Uterus (tissue), 4 donors: ENCODE measurements around the gene CEBPG. TPM values are rescaled to one million over a fixed set of nuclear protein-coding genes. Genes with fewer than 3 reads are reported as not detected.

Experiments used
- DNase-seq, 2 donors: peaks; one replicate each; pipeline ENCODE4 v3.0.0-alpha.2; 2019 to 2020
- H3K27ac ChIP-seq, 2 donors: fragments of 200-600 bp; sonication (generic); 1 replicate in 1 of 2; 2 replicates in 1 of 2; pipeline ENCODE4 v1.5.1; 2016 to 2018
- H3K27me3 ChIP-seq, 2 donors: fragments of 200-600 bp; sonication (generic); one replicate each; pipeline ENCODE4 v1.5.1; 2018 to 2019; ENCODE audit warnings: control low read depth in 1 of 2
- H3K36me3 ChIP-seq, 2 donors: fragments of 200-600 bp; sonication (generic); one replicate each; pipeline ENCODE4 v1.5.1; 2019; ENCODE audit warnings: control low read depth in 1 of 2
- H3K4me1 ChIP-seq, 2 donors: fragments of 200-600 bp; sonication (generic); one replicate each; pipeline ENCODE4 v1.5.1; 2018 to 2019; ENCODE audit warnings: control low read depth in 1 of 2
- H3K4me3 ChIP-seq, 2 donors: fragments of 200-600 bp; sonication (generic); 1 replicate in 1 of 2; 2 replicates in 1 of 2; pipeline ENCODE4 v1.5.1; 2018 to 2019; ENCODE audit warnings: mild to moderate bottlenecking in 1 of 2
- H3K9me3 ChIP-seq, 2 donors: fragments of 200-600 bp; sonication (generic); one replicate each; pipeline ENCODE4 v1.5.1; 2019; ENCODE audit warnings: control low read depth in 1 of 2
- CTCF ChIP-seq, 4 experiments: fragments of 200-600 bp in 2 of 4; fragments of 450-650 bp in 2 of 4; sonication (generic) in 2 of 4; IDR thresholded peaks; one replicate each; pipeline ENCODE4 v1.5.1; 2016 to 2019; ENCODE audit warnings: antibody characterized with exemption in 4 of 4, mild to moderate bottlenecking in 2 of 4, moderate library complexity in 1 of 4
- POLR2A ChIP-seq, 2 donors: fragments of 450-650 bp; IDR thresholded peaks; one replicate each; pipeline ENCODE4 v1.6.1; 2016; ENCODE audit warnings: antibody characterized with exemption in 2 of 2, mild to moderate bottlenecking in 1 of 2, moderate library complexity in 1 of 2
- intact Hi-C: fragments of 100-400 bp; cut with DNase I; formaldehyde crosslinking; loops from one replicate; pipeline ENCODE4 v1.15.1; 2023; ENCODE audit warnings: low total_unique reads
- total RNA-seq, 4 donors: library from RNA; depleted of rRNA in 3 of 4; stranded (reverse); fragments of >200 nt in 3 of 4; gene quantifications; one replicate each; pipeline versions ENCODE4 v1.1.0 to v1.2.4, GENCODE V29; 2014 to 2023
- donor health status: DM: yes; HTN: yes; CAD: no.

CEBPG gene
- total RNA-seq, 4 donors from 2014 or later: 10.3 to 33.3 (median 25.5) TPM

- no peak for TF ChIP-seq CTCF (IDR thresholded peaks at IDR 0.05)
- TF ChIP-seq POLR2A (IDR thresholded peaks at IDR 0.05): no peak
- DNase-seq: no peak
- Histone ChIP-seq H3K9me3 (no peaks in the 10 kb centered on the region), H3K27ac (no peak overlapping the region), H3K4me1 (no peaks in the 10 kb centered on the region), H3K4me3 (no peak overlapping the region), H3K36me3 (no peaks in the 10 kb centered on the region), H3K27me3 (no peaks in the 10 kb centered on the region)
- intact Hi-C loops: no loop called here
These were observed 10.8 kb upstream of the CEBPG start for GRCh38 chr19:33362508-33363228.

- intact Hi-C loops: no loop called here
- H3K4me1 ChIP-seq: no peaks in the 10 kb centered on the region
- H3K27me3 ChIP-seq: no peaks in the 10 kb centered on the region
- H3K36me3 ChIP-seq: no peaks in the 10 kb centered on the region
- no peak for DNase-seq
- no peak overlapping the region for H3K4me3 ChIP-seq
- TF ChIP-seq CTCF (IDR thresholded peaks at IDR 0.05): no peak
- no peak for TF ChIP-seq POLR2A (IDR thresholded peaks at IDR 0.05)
- H3K9me3 ChIP-seq: no peaks in the 10 kb centered on the region
- no peak overlapping the region for H3K27ac ChIP-seq
These were observed 10.0 kb upstream of the CEBPG start for GRCh38 chr19:33363476-33363875.

- Histone ChIP-seq H3K4me1 (no peaks in the 10 kb centered on the region), H3K27me3 (no peaks in the 10 kb centered on the region), H3K36me3 (no peaks in the 10 kb centered on the region), H3K4me3 (no peak overlapping the region), H3K27ac (no peak overlapping the region), H3K9me3 (no peaks in the 10 kb centered on the region)
- intact Hi-C loops: no loop called here
- DNase-seq: no peak
- TF ChIP-seq CTCF (IDR thresholded peaks at IDR 0.05): no peak
- no peak for TF ChIP-seq POLR2A (IDR thresholded peaks at IDR 0.05)
These were observed 7.8 kb upstream of the CEBPG start for GRCh38 chr19:33365691-33366090.

GRCh38 chr19:33366127-33366526 lies 7.4 kb upstream of the CEBPG start:
- no peak for DNase-seq
- Histone ChIP-seq H3K9me3 (no peaks in the 10 kb centered on the region), H3K27ac (no peak overlapping the region), H3K36me3 (no peaks in the 10 kb centered on the region), H3K4me3 (no peak overlapping the region), H3K4me1 (no peaks in the 10 kb centered on the region), H3K27me3 (no peaks in the 10 kb centered on the region)
- no peak for TF ChIP-seq POLR2A (IDR thresholded peaks at IDR 0.05)
- TF ChIP-seq CTCF (IDR thresholded peaks at IDR 0.05): no peak
- intact Hi-C loops: no loop called here

GRCh38 chr19:33366897-33367296 lies 6.6 kb upstream of the CEBPG start:
- H3K27ac ChIP-seq: no peak overlapping the region
- intact Hi-C loops: no loop called here
- DNase-seq: no peak
- no peaks in the 10 kb centered on the region for H3K4me1 ChIP-seq
- H3K9me3 ChIP-seq: no peaks in the 10 kb centered on the region
- TF ChIP-seq CTCF (IDR thresholded peaks at IDR 0.05) (no peak), POLR2A (IDR thresholded peaks at IDR 0.05) (no peak)
- no peaks in the 10 kb centered on the region for H3K27me3 ChIP-seq
- H3K36me3 ChIP-seq: no peaks in the 10 kb centered on the region
- H3K4me3 ChIP-seq: no peak overlapping the region
